ENCODE data around the gene ZNF343.

The ZNF343 gene

DNA sequence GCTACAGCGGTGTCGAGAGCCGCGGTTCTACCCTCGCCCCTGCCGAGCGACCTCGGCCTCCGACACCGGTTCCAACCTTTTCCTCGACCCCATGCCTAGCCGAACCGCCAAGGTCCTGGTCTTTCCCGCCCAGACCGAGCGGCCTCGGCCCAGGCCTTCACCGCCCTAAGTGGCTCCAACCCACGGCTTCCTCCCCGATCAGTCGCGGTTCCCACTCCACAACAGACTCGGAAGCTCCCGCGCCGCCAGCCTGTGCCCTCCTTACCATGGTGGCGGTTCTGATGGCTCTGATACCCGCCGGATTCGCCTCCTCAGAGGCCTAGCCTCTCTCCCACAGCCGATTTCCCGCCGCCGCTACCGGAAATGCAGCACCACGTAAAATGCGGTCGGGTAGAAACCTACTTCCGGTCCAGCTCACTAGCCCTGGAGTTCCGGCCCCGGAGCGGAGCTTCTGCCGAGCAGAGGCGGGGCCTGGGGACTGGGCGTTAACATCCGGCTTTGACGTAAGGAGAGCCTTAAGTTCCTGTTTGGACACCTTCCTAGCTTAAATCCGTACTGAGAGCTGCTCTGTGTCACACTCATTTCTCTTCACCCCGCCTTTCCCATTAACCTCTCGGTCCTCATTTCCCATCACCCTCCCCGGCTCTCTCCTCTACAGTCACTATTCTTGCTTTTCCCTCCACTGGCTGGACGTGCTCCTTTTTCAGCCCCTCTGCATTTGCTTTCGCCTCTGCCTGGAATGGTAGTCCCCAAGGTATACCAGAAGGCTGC, 38.1 kb downstream of the ZNF343 start, which contains the start of gene SNRPB:
SNRPB (minus strand) TSS at position 367 of the 771 bp plus-strand sequence; CDS start at position 268, 99 bp downstream.
- no peak for DNase-seq

GRCh38 chr20:2469991-2470422, 38.7 kb downstream of the ZNF343 start:
- no peak for DNase-seq

DNA sequence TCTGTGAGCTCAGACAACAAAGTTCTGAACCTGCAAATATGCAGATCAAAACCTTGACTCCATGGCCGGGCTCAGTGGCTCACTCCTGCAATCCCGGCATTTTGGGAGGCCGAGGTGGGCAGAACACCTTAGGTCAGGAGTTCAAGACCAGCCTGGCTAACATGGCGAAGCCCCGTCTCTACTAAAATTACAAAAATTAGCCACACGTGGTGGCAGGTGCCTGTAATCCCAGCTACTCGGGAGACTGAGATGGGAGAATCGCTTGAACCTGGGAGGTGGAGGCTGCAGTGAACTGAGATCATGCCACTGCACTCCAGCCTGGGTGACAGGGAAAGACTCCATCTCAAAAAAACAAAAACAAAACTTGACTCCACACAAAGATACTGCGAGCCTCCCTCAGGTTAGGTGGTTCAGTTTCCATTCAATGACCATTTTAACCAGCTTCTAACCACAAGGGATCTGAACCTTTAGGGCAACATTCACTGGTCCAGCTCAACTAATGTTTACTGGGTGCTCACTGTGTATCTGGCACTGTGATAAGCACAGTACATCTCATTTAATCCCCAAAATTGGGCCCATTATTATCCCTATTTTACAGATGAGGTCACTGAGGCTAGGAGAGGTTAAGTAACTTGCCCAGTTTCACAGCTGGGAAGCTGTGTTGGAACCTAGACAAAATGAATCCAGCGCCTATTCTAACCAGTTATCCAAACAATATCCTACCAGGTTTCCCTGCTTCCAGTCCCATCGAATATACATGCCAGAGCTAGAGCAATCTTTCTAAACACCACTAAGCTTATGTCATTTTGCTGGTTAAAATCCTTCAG, 39.9 kb downstream of the ZNF343 start:
- DNase-seq = no peak

GRCh38 chr20:2467412-2467811, 41.3 kb downstream of the ZNF343 start:
- no peak for DNase-seq

- no peak for DNase-seq
Observed at GRCh38 chr20:2465100-2465499, 43.6 kb downstream of the ZNF343 start.

- no peak for DNase-seq
Observed at GRCh38 chr20:2463616-2464365, 44.9 kb downstream of the ZNF343 start.

DNA sequence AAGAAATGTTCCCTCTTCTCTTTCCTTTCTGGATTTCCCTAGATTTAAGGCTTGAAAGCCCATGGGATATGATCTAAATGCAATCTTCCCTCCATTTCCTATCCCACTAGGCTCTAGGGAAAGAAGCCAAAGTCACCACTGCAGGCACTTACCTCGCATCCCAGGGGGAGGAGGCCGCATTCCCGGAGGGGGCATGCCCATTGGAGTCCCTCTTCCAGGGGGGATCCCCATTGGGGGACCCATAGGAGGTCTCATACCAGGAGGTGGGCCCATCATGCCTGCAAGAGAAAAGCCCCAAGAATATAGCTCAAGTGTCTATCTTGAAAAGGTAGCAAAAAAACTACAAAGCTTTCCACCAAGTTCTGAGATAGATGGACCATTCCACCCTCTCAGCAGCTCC, 46.2 kb downstream of the ZNF343 start:
- DNase-seq = no peak

- no peak for DNase-seq
Observed at GRCh38 chr20:2460752-2461424, 47.8 kb downstream of the ZNF343 start.

- no peak for DNase-seq
Observed at GRCh38 chr20:2459981-2460751, 48.5 kb downstream of the ZNF343 start.

DNA sequence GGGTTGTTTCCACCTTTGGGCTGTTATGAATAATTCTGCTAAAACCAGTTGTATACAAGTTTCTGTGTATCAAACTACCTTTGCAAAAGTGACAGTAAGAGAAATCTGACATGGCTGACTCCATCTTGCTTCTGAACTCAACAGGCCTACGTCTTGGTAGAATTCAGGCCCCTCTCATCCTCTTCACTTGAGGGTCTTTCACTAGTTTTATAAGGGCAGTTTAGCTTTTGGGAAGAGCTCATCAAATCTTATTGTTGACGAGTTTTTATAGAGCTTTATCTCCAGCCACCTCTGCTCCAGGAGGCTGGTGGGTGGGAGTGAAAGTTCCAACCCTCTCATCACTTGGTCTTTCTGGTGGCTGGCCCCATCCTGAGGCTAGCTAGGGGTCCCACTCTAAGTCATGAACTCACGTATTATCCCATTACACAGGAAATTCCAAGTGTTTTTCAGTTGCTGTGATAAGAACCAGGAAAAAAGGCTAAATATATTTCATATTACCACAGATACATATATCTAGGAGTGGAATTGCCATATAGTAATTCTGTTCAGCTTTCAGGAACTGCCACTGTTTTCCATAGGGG, 49.7 kb downstream of the ZNF343 start:
- DNase-seq = no peak

DNA sequence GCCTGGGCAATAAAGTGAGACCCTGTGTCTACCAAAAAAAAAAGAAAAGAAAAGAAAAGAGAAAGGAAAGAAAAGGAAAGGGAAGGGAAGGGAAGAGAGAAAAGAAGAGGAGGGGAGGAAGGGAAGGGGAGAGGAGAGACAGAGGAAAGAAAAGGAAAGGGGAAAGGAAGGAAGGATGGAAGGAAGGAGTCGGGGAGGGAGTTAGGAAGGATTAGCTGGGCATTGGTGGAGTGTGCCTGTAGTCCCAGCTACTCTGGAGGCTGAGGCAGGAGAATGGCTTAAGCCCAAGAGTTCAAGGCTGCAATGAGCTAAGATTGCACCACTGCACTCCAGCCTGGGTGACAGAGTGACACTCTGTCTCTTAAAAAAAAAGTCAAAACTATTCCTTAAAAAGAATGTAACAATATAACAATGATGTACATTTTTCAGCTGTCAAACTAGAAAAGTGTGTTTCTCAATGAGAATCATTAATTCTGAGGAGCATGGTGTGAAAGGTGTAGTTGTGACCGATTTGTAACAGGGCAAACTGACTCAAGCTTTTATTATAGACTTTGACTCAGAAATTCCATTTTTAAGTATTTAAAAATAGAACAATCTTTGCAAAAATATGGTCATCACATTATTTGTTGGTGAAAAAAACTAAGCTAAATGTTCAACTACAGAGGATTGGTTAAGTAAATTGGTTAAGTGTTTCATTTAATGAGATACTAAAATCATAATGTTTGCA, 52.8 kb downstream of the ZNF343 start:
- no peak for DNase-seq

GRCh38 chr20:2453792-2454191, 54.9 kb downstream of the ZNF343 start:
- no peak for DNase-seq

DNA sequence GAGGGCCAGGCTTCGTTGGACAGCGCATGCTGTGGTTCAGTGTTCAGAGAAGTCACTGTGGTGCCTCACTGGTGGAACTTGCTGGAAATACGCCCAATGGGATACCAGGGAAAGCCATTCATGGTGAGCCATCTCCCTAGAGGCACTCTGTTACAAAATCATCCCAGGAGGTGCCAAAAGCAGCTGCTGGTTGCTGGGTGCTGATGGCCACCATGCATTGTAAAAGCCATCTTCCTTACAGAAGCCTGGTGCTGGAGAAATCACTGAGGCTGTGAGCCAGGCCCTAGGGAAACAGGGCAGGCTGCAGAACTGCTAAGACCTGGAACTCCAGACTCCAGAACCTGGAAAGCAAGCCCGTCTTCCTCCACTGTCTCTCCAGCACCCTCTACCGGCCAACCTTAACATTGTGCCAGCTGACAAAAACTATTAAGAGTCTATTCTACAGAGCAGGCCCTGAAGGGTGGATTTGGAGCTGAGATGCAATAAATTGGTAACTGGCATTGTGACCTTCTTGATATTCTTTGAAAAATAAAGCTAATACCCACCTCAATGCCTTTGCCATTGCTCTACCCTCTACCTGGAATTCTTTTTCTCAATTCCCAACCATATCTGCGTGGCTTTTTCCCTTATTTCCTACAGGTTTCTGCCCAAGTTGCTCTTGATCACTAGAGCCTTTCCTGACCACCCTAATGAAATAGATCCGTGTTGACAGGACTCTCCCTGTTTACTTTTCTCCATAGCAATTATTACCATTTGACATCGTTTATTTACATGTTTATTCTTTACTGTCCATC, 56.6 kb downstream of the ZNF343 start:
- no peak for DNase-seq

GRCh38 chr20:2451422-2451821, 57.3 kb downstream of the ZNF343 start:
- DNase-seq = no peak

DNA sequence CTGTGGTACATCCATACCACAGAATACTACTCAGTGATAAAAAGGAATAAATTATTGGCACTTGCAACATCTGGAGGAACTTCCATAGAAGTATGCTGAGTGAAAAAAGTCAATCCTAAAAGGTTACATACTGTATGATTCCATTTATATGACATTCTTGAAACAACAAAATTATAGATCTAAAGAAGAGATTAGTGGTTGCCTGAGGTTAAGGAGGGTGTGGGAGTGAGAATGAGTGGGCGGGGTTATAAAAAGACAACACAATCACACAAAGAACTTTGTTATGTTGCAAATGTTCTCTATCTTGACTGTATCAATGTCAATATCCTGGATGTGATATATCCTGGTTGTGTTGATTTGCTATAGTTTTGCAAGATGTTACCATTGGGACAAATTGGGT, 59.3 kb downstream of the ZNF343 start:
- no peak for DNase-seq

- DNase-seq = no peak
Observed at GRCh38 chr20:2446845-2447244, 61.9 kb downstream of the ZNF343 start.

All from cortex of kidney (tissue), 1 donor.